Measurements from ENCODE around the gene SEPHS2. TPM values are rescaled to one million over a fixed set of nuclear protein-coding genes. Genes with fewer than 3 reads are reported as not detected.

SEPHS2 gene
- total RNA-seq, 1 donor from 2014 or later: 37.0 TPM

DNA sequence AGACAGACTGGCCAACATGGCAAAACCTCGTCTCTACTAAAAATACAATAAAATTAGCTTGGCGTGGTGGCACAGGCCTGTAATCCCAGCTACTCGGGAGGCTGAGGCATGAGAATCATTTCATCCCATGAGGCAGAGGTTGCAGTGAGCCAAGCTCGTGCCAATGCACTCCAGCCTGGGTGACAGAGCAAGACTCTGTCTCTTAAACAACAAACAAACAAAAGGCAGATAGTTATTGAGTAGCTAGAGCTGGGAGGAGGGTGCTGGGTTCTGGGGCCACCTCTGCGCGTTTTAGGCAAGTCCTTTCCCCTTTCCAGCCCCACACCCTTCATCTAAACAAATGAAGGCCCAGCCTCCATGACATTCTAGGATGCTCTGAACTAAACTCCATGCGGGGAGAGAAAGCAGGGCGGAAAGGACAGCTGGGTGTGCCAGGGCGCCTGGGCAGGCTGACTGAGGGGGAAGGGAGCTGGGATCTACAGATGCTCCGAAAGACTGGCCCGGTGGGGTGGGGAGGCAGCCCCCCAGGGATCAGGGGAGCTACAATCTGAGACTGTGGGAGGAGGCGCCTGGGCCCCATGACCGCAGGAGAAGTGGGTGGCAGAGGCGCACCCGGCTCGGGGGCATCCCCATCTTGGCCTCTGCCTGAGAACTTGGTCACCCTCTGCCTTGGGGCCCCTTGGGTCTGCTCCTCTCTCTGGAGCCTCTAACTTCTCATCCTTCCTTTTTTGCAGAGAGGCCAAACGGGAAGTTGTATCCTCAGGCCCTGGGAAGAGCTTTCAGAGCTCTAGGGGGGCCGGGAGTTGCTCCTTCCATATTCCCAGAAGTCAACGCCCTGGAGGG, 27.8 kb upstream of the SEPHS2 start:
- Histone ChIP-seq H3K27ac (ENCODE audit: low read depth, low read length) (no peak overlapping the region), H3K9ac (ENCODE audit: low read length) (no peak overlapping the region), H3K4me1 (ENCODE audit: insufficient read depth, low read length) (no peaks in the 10 kb centered on the region), H3K79me2 (ENCODE audit: insufficient read depth, low read length) (no peaks in the 10 kb centered on the region), H3K27me3 (ENCODE audit: insufficient read depth, low read length) (peaks cover 23% of the 10 kb centered on the region), H4K20me1 (ENCODE audit: insufficient read depth, low read length) (no peaks in the 10 kb centered on the region), H3K9me3 (ENCODE audit: insufficient read depth, low read depth, low read length) (no peaks in the 10 kb centered on the region), H3K4me2 (ENCODE audit: low read length) (no peak overlapping the region), H2AFZ (ENCODE audit: low read depth, low read length) (no peak overlapping the region), H3K36me3 (ENCODE audit: insufficient read depth, low read length) (no peaks in the 10 kb centered on the region), H3K4me3 (ENCODE audit: insufficient read depth, low read depth, low read length) (no peak overlapping the region)
- H3K36me3 Mint-ChIP-seq (ENCODE audit: low read depth, unreplicated experiment): peaks cover 3% of the 10 kb centered on the region
- peaks cover 2% of the 10 kb centered on the region for H3K4me1 Mint-ChIP-seq (ENCODE audit: low read depth, unreplicated experiment)
- no peak overlapping the region for H3K27ac Mint-ChIP-seq (ENCODE audit: unreplicated experiment)
- H3K9me3 Mint-ChIP-seq (ENCODE audit: unreplicated experiment): no peaks in the 10 kb centered on the region
- H3K4me3 Mint-ChIP-seq (ENCODE audit: unreplicated experiment): no peak overlapping the region
- no peak for DNase-seq (ENCODE audit: low read depth)
- FAIRE-seq: no peak
- TF ChIP-seq EZH2 (IDR thresholded peaks at IDR 0.05; ENCODE audit: insufficient read depth, low read length): no peak
- TF ChIP-seq, protein P1, sequence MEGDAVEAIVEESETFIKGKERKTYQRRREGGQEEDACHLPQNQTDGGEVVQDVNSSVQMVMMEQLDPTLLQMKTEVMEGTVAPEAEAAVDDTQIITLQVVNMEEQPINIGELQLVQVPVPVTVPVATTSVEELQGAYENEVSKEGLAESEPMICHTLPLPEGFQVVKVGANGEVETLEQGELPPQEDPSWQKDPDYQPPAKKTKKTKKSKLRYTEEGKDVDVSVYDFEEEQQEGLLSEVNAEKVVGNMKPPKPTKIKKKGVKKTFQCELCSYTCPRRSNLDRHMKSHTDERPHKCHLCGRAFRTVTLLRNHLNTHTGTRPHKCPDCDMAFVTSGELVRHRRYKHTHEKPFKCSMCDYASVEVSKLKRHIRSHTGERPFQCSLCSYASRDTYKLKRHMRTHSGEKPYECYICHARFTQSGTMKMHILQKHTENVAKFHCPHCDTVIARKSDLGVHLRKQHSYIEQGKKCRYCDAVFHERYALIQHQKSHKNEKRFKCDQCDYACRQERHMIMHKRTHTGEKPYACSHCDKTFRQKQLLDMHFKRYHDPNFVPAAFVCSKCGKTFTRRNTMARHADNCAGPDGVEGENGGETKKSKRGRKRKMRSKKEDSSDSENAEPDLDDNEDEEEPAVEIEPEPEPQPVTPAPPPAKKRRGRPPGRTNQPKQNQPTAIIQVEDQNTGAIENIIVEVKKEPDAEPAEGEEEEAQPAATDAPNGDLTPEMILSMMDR (IDR thresholded peaks at IDR 0.05; ENCODE audit: insufficient read depth, low read depth, low read length): no peak
- peaks cover 18% of the 10 kb centered on the region for H3K27me3 Mint-ChIP-seq (ENCODE audit: low read depth, unreplicated experiment)

- DNase-seq (ENCODE audit: low read depth): no peak
- Mint-ChIP-seq H3K4me1 (ENCODE audit: low read depth, unreplicated experiment) (peaks cover 2% of the 10 kb centered on the region), H3K9me3 (ENCODE audit: unreplicated experiment) (no peaks in the 10 kb centered on the region), H3K4me3 (ENCODE audit: unreplicated experiment) (peak within 1 kb of the TSS; percentile 47), H3K27ac (ENCODE audit: unreplicated experiment) (no peak within 1 kb of the TSS), H3K27me3 (ENCODE audit: low read depth, unreplicated experiment) (peaks cover 16% of the 10 kb centered on the region), H3K36me3 (ENCODE audit: low read depth, unreplicated experiment) (peaks cover 3% of the 10 kb centered on the region)
- no peak within 1 kb of the TSS for H3K4me2 ChIP-seq (ENCODE audit: low read length)
- H4K20me1 ChIP-seq (ENCODE audit: insufficient read depth, low read length): no peaks in the 10 kb centered on the region
- H3K79me2 ChIP-seq (ENCODE audit: insufficient read depth, low read length): no peaks in the 10 kb centered on the region
- no peak within 1 kb of the TSS for H2AFZ ChIP-seq (ENCODE audit: low read depth, low read length)
- peaks cover 23% of the 10 kb centered on the region for H3K27me3 ChIP-seq (ENCODE audit: insufficient read depth, low read length)
- no peaks in the 10 kb centered on the region for H3K9me3 ChIP-seq (ENCODE audit: insufficient read depth, low read depth, low read length)
- no peaks in the 10 kb centered on the region for H3K4me1 ChIP-seq (ENCODE audit: insufficient read depth, low read length)
- no peak within 1 kb of the TSS for H3K4me3 ChIP-seq (ENCODE audit: insufficient read depth, low read depth, low read length)
- H3K27ac ChIP-seq (ENCODE audit: low read depth, low read length): no peak within 1 kb of the TSS
- no peak within 1 kb of the TSS for H3K9ac ChIP-seq (ENCODE audit: low read length)
- TF ChIP-seq, protein P1 (IDR thresholded peaks at IDR 0.05; ENCODE audit: insufficient read depth, low read depth, low read length): no peak
- no peak for TF ChIP-seq EZH2 (IDR thresholded peaks at IDR 0.05; ENCODE audit: insufficient read depth, low read length)
- no peak for FAIRE-seq
- H3K36me3 ChIP-seq (ENCODE audit: insufficient read depth, low read length): no peaks in the 10 kb centered on the region
These were observed 26.8 kb upstream of the SEPHS2 start, which contains the start of gene ITGAL for GRCh38 chr16:30472328-30472942. ITGAL (plus strand) TSS chr16:30472742; CDS start chr16:30472838, 96 bp downstream.

Measured in astrocyte (in vitro differentiated cells and primary cell).